ENCODE results near the gene CORT. TPM values are rescaled to one million over a fixed set of nuclear protein-coding genes. Genes with fewer than 3 reads are reported as not detected.

The CORT gene
- polyA plus RNA-seq, 2 of the 4 experiments (the other 2 are of a cell fraction) = 0.10 to 0.30 TPM

DNA sequence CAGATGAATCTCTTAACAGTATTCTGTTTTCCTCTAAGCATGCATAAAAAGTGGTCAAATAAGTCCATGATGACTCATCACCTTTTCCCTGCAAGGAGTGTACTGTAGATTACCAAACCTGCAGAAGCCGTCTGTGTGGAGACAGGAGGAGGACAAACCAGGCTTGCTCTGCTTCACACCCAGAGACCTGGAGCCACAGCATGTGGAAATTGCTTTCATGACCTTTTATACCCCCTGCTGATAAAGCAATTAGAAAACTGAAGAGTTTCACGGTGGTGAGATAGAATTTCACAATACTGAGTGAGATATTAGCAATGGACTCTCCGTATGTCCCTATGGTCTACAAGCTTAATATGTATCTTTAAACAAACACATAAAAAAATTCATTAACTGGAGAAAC lies 9.4 kb downstream of the CORT start:
- peak; percentile 81 to 84 for ATAC-seq
- POLR2A ChIA-PET = interaction anchor here (0.6 kb wide), 1 partner anchor 15 kb away, joined by 5 read pairs; no protein-coding TSS in a partner anchor
- FAIRE-seq = no peak

DNA sequence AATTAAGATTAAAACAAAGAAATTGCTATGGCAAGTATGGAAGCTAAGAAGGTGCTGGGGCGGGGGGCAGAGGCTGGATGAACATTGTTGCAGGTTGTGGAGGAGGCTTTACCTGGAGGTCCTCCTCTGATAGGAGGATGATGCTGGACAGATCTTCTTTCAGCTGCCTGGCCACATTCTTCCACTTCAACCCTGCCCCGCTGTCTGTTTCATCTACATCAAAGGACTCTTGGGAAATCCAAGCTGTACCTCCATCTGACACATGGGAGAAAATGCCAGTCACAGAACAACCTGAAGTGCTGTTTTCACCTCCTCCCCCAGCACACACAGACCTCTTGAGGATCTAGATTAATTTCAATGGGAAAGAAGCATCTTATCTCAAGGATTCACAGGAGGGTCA lies 17.2 kb downstream of the CORT start:
- Histone ChIP-seq H3K4me3 (no peak overlapping the region), H3K4me2 (no peak overlapping the region), H3K4me1 (peaks cover 5% of the 10 kb centered on the region; the same call in 1 of the 3 replicates), H3K27ac (no peak overlapping the region), H3K9me3 (no peaks in the 10 kb centered on the region)
- no peak for FAIRE-seq
- POLR2A ChIA-PET = no interaction called here
- no peak for ATAC-seq
- TF ChIP-seq NFE2L2 (conservative IDR thresholded peaks at IDR 0.05; ENCODE audit: low read length) = no peak
- TF ChIP-seq, protein P1, sequence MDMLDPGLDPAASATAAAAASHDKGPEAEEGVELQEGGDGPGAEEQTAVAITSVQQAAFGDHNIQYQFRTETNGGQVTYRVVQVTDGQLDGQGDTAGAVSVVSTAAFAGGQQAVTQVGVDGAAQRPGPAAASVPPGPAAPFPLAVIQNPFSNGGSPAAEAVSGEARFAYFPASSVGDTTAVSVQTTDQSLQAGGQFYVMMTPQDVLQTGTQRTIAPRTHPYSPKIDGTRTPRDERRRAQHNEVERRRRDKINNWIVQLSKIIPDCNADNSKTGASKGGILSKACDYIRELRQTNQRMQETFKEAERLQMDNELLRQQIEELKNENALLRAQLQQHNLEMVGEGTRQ (IDR thresholded peaks at IDR 0.05) = no peak
- TF ChIP-seq RFX5 (IDR thresholded peaks at IDR 0.05) = no peak
- TF ChIP-seq NPAS2 (CRISPR knock-in tag; IDR thresholded peaks at IDR 0.05; ENCODE audit: borderline replicate concordance) = no peak
- no peak for TF ChIP-seq RAD21 (conservative IDR thresholded peaks at IDR 0.05 in 1 of 2, IDR thresholded peaks at IDR 0.05 in 1 of 2)
- TF ChIP-seq EP300 (IDR thresholded peaks at IDR 0.05) = no peak
- TF ChIP-seq KDM1A (IDR thresholded peaks at IDR 0.05; ENCODE audit: low read depth) = no peak
- TF ChIP-seq MAZ (IDR thresholded peaks at IDR 0.05; ENCODE audit: borderline replicate concordance, low read depth, low read length) = no peak
- TF ChIP-seq, protein P2, sequence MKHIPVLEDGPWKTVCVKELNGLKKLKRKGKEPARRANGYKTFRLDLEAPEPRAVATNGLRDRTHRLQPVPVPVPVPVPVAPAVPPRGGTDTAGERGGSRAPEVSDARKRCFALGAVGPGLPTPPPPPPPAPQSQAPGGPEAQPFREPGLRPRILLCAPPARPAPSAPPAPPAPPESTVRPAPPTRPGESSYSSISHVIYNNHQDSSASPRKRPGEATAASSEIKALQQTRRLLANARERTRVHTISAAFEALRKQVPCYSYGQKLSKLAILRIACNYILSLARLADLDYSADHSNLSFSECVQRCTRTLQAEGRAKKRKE (CRISPR knock-in tag; IDR thresholded peaks at IDR 0.05; ENCODE audit: low read depth) = no peak
- no peak for TF ChIP-seq NR3C1 (IDR thresholded peaks at IDR 0.05)
- TF ChIP-seq, protein P3, sequence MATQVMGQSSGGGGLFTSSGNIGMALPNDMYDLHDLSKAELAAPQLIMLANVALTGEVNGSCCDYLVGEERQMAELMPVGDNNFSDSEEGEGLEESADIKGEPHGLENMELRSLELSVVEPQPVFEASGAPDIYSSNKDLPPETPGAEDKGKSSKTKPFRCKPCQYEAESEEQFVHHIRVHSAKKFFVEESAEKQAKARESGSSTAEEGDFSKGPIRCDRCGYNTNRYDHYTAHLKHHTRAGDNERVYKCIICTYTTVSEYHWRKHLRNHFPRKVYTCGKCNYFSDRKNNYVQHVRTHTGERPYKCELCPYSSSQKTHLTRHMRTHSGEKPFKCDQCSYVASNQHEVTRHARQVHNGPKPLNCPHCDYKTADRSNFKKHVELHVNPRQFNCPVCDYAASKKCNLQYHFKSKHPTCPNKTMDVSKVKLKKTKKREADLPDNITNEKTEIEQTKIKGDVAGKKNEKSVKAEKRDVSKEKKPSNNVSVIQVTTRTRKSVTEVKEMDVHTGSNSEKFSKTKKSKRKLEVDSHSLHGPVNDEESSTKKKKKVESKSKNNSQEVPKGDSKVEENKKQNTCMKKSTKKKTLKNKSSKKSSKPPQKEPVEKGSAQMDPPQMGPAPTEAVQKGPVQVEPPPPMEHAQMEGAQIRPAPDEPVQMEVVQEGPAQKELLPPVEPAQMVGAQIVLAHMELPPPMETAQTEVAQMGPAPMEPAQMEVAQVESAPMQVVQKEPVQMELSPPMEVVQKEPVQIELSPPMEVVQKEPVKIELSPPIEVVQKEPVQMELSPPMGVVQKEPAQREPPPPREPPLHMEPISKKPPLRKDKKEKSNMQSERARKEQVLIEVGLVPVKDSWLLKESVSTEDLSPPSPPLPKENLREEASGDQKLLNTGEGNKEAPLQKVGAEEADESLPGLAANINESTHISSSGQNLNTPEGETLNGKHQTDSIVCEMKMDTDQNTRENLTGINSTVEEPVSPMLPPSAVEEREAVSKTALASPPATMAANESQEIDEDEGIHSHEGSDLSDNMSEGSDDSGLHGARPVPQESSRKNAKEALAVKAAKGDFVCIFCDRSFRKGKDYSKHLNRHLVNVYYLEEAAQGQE (IDR thresholded peaks at IDR 0.05) = no peak
- TF ChIP-seq RNF2 (IDR thresholded peaks at IDR 0.05; ENCODE audit: borderline replicate concordance, low read depth) = no peak
- CTCF ChIA-PET = interaction anchor here (0.6 kb wide), 1 partner anchor 52 kb away, joined by 3 read pairs; no protein-coding TSS in a partner anchor
- no peak for DNase-seq (ENCODE audit: low read depth in 1 of 2, low spot score in 1 of 2)
- WGBS (ENCODE audit: missing lambda C conversion rate) = 93% methylated on average over 2 of the region's 2 CpGs

More for the DNA sequence above, 9.4 kb downstream of the CORT start:
- Histone ChIP-seq H3K4me2 (peak overlapping the region; percentile 62), H3K4me1 (peaks cover 18% of the 10 kb centered on the region), H3K27ac (peak overlapping the region; percentile 68 to 81), H3K4me3 (no peak overlapping the region), H3K9me3 (no peaks in the 10 kb centered on the region)
- peak; percentile 33 to 65 for DNase-seq (ENCODE audit: low read depth in 1 of 2, low spot score in 1 of 2)
- CTCF ChIA-PET = interaction anchor here (2.8 kb wide), 1 partner anchor 35 kb away, joined by 10 read pairs; no protein-coding TSS in a partner anchor
- 2% methylated on average over 2 of the region's 3 CpGs for WGBS (ENCODE audit: missing lambda C conversion rate)
- 0 out of 2 replicates have a peak, but pooled peaks have one; percentile 51 for TF ChIP-seq NFE2L2 (conservative IDR thresholded peaks at IDR 0.05; ENCODE audit: low read length)
- no peak for TF ChIP-seq RFX5 (IDR thresholded peaks at IDR 0.05)
- TF ChIP-seq HOXB13 (CRISPR knock-in tag; IDR thresholded peaks at IDR 0.05; ENCODE audit: low read depth) = no peak
- TF ChIP-seq HOXA7 (CRISPR knock-in tag; IDR thresholded peaks at IDR 0.05) = no peak
- no peak for TF ChIP-seq EP300 (IDR thresholded peaks at IDR 0.05)
- TF ChIP-seq CEBPB (IDR thresholded peaks at IDR 0.05) = peak; percentile 31 to 49; a peak in 1 of 4 replicates
- TF ChIP-seq MAFK (IDR thresholded peaks at IDR 0.05; ENCODE audit: partially characterized antibody) = peak; percentile 91
- 0 out of 2 replicates have a peak, but pooled peaks have one; percentile 29 for TF ChIP-seq FOSL2 (IDR thresholded peaks at IDR 0.05)
- TF ChIP-seq FOSL2 (CRISPR knock-in tag; IDR thresholded peaks at IDR 0.05) = peak; percentile 92

Data from A549 (cell line).